C4-2B (cell line): ENCODE data around the gene STK35.

Experiments used
- ZFX ChIP-seq: fragments of 450-650 bp; IDR thresholded peaks from 2 replicates; pipeline ENCODE4 v1.6.1; 2017
- TF ChIP-seq, protein P1 (sequence below): fragments of 450-650 bp; conservative IDR thresholded peaks from 2 replicates; pipeline ENCODE4 v1.5.1; 2017; ENCODE audit warnings: mild to moderate bottlenecking

DNA sequence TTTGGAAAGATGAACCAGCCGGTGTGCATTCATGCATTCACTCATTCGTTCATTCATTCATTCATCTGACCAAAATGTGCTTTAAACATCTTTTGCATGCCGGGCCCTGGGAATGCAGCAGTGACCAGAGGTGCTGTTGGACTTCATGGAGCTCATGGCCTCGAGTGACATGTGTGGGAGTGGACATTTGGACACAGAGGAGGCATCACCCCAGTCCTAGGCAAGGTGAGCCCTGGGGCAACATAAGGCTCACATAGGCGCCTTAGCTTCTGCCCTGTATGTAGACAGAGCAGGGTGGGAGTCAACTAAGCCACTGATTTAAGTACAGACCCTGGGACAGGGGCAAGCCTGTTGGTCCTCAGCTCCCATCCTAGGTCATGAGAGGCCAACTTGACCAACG, 71.6 kb downstream of the STK35 start:
- TF ChIP-seq, protein P1, sequence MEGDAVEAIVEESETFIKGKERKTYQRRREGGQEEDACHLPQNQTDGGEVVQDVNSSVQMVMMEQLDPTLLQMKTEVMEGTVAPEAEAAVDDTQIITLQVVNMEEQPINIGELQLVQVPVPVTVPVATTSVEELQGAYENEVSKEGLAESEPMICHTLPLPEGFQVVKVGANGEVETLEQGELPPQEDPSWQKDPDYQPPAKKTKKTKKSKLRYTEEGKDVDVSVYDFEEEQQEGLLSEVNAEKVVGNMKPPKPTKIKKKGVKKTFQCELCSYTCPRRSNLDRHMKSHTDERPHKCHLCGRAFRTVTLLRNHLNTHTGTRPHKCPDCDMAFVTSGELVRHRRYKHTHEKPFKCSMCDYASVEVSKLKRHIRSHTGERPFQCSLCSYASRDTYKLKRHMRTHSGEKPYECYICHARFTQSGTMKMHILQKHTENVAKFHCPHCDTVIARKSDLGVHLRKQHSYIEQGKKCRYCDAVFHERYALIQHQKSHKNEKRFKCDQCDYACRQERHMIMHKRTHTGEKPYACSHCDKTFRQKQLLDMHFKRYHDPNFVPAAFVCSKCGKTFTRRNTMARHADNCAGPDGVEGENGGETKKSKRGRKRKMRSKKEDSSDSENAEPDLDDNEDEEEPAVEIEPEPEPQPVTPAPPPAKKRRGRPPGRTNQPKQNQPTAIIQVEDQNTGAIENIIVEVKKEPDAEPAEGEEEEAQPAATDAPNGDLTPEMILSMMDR = no peak
- no peak for TF ChIP-seq ZFX
